ENCODE measurements around the gene SMARCA2.
A peak's percentile ranks its signal among the peaks of the same experiment; 100 is the strongest.

The SMARCA2 gene

DNA sequence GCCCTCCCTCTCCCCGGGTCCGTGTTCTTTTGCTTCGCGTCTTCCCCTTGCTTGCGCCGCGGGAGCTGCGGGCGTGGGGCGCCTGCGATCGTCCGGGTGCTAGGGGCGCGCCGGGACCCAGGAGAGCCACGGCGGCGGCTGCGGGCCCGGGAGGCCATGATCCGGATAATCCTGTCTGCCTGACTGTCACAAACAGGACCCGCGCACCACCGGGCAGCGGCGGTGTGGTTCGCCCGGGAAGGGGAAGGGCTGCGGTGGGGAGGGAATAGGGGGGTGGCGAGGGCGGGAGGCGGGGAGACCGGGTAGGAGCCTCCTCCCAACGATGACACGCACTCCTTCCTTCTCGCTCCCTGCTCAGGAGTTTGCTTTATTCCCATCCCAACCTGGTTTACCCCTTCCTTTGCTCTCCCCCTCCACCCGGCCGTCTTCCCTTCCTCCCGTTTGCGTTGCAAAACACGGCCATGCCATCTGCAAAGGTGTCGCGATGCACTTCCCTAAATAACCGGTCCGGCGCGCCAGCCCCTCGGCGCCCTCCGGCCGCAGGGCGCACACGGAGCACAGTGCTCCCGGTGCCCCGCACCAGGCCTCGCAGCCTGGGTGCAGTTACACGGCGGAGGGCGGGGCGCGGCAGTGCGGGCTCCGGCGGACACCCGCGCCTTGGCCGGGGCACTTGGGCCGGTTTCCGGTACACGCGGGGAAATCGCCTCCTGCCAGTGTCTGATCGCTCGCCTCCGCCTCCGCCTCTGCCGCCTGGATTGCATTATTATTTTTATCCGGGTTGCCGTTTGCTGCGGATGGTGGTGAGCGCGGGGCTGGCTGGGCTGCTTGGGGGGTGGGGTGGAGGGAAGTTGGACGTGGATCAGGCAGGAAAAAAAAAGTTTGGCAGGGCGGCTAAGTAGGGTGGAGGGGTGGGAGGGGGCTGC lies 1.5 kb downstream of the SMARCA2 start:
- peak; percentile 58 to 66 for DNase-seq

DNA sequence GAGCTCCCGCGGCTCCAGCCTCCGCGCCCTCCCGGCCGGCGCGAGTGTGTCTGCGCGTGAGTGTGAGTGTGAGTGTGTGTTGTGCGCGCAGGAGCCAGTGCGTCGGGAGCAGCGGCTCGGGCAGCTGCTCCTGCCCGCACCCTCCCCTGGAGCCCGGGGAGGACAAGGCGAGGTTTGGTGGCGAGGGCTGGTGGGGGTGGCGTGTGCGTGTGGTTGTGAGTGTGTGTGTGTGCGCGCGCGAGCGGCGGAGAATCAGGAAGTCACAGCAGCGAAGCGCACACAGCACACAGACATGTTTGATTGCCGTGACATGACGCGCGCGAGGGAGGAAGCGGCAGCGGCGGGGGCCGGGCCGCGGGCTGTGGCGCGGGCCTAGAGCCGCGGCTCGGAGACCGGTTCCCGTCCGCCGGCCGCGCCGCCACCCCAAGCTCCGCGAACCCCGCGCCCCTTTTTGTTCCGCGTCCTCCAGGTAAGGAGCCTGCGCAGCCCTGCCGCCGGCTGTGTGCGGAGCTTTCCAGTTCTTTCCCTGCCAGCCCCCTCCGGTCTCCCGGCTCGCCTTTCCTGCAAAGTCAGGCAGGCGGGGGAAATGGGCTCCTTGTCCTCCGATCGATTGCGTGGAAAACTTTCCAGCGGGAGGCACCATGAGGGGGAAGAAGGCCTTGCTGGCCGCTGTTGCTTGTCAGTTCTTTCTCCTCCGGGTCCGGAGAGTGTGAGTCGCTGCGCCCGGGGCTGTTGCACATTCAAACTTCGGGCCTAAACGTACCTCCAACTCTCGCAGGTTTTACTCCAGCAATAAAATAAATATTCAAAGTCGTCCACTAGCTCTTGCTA lies 2.4 kb downstream of the SMARCA2 start:
- DNase-seq: peak; percentile 85 to 90

DNA sequence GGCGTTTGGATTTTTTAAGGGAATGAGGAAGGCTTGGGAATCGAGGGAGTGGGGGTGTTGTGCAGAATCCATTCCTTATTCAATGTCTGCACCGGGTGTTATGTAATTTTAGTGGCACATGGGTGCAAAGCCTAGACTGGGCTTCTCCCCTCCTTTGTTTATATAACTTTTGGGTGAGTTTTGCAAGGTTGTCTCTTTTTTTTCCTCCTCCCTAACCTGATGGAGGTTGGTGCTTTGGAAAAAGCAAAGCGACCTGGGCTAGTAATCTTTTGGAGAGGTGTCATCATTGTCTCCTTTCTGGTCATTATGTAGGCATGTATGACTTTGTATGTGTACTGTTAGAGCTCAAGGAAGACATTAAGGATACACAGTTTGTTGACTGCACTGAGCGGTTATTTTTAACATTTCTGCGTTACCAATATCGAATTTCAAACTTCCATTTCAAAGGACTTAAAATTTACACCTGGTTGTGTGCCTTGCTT lies 3.1 kb downstream of the SMARCA2 start:
- DNase-seq: no peak

DNA sequence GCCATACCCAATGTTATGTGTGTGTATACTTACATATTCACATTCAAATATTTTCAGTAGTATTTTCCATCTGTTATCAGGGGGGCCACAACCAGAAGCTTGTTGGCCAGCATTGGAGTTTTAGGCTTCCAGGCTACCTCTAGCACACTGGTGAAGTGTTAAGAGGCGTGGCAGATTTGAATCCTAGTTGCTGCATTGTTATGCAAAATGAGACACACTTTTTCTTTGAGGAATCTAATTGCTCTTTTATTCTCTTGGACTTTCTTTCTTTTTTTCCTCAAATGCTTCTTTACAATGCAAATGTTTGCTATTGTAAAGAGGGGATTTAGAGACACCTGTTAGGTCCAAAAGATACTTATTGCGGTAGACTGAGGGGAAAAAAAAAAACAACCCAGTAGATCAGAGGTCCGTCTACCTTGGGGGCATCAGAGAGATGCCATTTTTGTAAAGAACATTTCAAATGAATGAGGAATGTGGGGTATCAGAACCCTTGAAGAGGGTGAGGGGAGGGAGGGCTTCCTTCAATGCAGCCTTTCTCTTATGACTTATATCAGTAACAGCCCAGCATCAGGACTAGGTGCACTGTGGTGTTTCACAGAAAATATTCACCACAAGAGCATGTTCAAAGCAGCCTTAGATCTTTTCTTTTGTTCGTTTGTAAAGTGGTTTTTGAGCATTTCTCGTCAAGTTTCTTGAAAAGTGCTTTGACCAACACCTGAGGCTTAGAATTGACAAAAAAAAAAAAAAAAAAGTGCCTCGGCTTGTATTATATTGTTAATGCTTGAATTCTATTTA lies 3.8 kb downstream of the SMARCA2 start:
- DNase-seq: peak; percentile 25 to 65

DNA sequence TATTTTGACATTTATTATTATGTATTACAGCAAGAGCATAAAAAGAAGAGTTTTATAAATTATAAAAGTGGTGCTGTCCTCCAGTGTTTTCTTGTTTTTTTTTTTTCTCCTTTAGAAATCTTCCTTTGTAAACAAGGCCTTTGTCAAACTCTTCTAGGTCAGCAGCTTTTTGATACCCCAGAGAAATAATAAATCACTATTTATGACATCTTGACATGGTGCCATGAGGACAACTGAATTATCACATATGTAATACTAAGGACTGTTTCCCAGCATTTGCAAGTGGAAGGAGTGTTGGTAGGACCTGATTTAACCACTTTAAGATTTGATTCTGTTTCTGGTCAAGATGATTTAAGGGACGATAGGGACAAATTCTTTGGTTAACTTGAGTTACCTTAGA lies 4.6 kb downstream of the SMARCA2 start:
- DNase-seq: no peak

DNA sequence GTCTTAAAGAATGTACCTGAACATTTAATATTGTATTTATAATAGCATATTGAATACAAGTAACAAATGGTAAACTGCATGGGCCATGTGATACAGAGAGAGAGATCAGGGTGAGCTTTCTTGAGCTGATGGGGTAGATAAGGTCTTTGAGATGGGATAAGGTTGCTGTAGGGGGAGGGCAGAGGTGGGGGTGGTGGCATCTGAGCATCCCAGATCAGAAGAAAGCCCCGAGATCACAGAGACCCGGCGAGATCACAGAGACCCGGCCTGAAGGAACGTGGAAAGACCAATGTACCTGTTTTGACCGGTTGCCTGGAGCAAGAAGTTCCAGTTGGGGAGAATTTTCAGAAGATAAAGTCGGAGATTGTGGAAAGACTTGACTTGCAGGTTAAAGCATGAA lies 6.6 kb downstream of the SMARCA2 start:
- DNase-seq: no peak

DNA sequence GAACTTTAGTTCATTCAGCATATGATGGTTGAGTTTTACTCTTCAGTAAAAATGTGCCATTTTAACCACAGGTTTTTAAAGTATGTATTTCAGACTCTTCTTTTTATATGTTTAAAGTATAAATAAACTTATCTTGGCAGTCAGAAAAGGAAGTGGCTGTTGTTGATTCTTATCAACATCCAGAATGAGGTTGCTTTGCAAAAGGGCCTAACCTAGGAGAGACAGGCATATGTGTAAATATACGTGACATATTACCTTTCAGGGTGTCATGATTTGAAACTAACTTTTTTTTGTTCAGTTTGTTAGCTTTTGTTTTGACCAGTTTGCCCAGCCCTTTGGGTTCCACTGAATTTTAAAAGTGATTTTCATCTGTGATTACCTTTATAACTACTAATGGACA lies 7.4 kb downstream of the SMARCA2 start:
- peak in 1 of 2 donors; percentile 62 for DNase-seq

DNA sequence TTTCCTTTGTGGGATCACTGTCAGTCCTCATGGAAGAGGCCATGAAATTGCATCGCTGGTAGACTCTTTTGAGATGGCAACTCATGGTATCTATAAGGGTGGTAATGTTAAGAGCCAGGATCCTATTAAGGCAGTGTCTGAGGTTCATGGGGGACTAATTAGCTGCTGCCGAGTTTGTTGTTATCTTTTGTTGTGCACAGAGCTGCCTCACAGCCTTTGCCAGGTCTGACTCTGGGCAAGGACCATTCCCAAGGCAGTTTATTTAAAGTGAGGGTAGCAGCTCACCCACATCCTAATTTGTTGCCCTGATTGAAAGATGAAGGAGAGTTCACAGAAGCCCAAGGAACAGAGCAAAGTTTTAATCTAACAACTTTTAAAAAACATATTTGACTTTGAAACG lies 7.9 kb downstream of the SMARCA2 start:
- DNase-seq: no peak

DNA sequence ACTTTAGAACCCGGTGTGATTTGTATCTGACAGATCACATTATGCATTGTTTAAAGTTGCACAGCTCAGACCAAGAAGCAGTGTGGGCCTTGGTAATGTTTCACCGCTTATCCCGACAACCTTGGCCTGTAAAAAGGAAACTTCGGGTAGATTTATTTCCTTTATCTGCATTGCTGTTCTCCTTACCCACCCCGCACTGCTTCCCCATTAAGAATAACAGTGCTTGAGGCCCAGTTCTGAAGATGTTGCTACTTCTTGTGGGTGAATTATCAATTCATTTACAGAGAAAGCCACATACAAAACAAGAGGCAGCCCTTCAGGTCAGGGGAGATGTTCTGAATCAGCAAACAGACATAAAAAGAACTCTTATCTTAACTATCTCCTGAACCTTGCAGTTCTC lies 8.4 kb downstream of the SMARCA2 start:
- no peak for DNase-seq

DNA sequence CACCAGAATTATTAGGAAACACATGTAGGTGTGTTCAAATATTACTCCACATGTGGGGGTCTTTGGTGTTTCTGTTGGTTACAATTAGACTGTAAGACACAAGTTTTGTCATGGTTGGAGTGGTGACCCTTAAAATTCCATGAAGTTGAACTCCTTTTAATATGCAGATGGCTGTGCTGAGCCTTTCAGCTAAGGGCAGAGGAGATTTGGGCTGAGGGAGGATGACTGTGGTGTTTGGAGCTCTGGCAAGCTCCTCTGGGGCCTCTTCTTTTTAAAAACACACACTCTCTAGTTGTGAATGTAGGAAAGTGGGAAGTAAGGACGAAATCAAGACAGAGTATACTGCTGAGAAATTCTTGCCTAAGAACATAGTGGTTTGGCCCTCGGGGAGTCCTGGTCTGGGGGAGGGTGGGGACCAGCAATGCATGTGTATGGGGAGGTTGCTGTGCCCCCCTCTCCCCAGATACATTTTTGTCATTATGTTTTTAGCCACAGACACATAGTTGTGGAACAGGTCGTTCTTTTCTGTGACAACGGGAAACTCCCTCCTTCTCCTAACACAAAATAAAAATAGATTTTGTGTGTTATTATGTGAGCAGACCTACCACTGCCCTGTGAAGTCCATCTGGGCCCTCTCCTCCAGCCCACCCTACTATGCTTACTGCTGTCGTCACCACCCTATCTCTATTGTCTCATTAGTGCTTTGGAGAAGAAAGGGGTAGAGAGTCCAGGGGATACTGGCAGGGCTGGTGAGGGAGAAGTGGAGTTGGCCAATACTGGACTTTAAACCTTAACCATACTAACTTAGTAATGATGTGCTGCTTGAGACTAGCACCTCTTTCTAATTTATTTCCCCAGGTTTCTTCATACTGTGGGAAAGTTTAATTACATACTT lies 10.0 kb downstream of the SMARCA2 start:
- DNase-seq: no peak

DNA sequence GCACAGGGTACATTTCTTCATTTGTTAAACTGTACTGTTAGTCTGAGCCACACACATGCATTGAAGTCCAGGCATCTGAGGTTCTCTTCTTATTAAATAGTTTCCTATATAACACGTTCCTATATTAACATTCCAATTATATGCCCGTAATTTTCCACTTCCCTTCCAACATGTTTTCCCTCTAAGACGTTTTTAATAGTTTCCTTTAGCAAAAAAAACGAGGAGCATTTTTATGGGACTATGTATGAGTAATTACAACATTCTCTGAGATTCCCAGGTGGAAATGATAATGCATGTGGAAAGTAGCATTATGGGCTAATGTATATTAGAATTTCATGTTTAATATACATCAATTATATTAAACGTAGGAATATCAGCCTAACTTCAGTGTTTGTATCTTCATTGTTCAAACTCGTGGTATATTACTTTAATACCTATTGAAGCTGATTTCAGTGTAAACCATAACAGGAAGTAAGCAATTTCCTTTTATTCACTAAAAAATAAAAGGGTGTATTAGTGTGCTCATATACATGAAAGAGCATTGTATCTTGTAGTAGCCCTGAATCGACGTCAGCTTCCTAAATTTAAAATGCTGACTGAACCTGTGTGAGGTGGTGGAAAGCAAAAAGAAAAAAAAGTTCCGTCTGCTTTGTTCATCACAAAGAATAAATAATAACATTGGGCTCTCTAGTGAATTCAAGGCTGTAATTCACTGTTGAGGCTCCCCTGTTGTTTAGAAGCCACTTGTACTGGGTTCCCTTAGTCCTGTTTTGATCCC lies 11.3 kb downstream of the SMARCA2 start:
- DNase-seq: peak in 1 of 2 donors; percentile 60

DNA sequence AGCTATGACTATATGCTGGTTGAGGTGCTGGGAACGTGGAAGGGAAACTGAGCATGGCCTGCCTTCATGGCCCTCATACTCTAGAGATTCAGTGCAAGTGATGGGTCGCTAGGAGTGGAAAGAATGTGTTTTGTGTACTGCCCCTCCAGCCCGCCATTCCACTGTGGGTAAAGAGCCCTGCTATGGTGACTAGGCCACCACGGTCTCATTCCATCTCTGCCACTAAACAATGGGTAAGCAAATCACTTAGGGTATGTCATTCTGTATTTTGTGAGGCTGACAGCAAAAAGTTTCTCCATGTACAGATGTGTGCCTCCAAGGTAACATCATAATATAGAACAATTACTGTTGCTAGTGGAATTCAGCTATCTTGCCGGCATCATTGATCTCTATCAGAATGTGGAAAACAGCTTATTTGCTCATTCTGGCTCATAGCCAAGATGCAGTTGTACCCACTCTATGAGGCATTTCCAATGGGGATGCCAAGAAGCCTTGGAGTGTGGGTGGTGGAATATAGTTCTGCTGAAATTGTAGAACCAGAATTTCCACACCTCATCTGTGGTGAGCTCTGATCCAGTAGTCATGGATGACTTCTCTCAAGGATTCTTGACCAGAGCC lies 12.5 kb downstream of the SMARCA2 start:
- no peak for DNase-seq

DNA sequence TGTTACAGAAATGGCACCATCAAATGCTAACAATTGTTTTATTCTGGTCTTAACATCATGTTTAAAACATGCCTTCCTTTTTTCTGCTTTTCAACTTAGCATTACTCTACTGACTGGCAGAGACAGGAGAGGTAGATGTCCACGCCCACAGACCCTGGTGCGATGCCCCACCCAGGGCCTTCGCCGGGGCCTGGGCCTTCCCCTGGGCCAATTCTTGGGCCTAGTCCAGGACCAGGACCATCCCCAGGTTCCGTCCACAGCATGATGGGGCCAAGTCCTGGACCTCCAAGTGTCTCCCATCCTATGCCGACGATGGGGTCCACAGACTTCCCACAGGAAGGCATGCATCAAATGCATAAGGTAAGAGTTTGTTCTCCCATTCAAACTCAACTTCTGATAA lies 13.7 kb downstream of the SMARCA2 start:
- DNase-seq: no peak

DNA sequence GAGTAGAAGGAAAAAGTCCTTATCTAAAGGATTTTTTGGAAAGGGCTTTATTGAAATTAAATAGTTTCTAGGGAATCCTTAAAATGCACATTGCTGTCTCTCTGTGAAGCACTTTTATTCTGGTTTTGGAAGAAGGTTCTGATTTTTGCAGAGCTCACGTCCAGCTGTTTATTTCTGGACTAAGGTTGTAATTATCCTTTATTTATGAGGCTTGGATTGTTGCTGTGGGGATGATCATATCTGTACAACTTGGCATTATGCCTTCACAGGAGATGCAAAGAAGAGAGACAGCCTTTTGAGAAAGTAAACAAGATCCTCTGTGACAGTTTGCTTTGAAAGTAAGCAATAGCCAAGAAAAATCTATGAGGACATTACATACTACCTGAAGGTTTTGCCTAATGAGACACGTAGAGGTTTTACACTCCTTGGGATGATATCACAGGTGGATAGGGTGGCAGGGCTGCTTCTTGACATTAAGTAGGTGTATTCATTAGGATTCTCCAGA lies 14.6 kb downstream of the SMARCA2 start:
- DNase-seq: no peak

DNA sequence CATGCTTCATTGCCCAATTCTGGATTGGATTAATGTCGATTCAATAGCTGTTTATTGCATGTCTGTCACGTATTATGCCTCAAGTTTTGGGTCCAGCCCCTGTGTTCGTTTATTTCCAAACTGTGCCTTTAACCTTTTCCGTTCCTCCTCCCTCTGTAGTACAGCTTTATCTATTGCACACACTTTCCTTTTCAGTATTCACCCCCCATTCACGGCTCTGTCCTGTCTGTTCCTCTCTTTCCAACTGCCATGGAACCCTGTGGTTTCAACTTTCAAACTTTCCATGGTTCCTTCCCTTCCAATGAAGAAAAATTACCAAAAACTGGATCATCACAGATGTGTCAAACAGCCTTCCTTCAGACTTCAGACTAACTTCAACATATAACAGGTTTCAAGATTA lies 17.1 kb downstream of the SMARCA2 start:
- no peak for DNase-seq

DNA sequence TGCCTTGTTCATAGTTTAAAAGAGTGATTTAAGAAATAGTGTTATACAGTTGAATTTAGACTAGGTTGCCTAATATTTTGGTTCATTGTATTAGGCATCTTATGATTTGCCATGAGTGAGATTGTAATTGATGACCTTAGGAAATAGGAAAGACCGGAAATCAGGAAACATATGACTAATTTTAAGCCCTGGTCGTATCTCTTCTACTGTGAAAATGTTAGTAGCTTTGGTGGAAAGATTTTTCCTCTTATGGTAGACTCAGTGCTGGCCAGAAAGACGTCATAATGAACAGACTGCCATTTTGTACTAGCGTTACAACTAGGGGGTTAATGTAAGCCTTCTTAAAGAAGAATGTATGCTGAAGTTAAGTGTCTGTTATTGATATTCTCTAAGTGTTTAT lies 21.7 kb downstream of the SMARCA2 start:
- DNase-seq: no peak

DNA sequence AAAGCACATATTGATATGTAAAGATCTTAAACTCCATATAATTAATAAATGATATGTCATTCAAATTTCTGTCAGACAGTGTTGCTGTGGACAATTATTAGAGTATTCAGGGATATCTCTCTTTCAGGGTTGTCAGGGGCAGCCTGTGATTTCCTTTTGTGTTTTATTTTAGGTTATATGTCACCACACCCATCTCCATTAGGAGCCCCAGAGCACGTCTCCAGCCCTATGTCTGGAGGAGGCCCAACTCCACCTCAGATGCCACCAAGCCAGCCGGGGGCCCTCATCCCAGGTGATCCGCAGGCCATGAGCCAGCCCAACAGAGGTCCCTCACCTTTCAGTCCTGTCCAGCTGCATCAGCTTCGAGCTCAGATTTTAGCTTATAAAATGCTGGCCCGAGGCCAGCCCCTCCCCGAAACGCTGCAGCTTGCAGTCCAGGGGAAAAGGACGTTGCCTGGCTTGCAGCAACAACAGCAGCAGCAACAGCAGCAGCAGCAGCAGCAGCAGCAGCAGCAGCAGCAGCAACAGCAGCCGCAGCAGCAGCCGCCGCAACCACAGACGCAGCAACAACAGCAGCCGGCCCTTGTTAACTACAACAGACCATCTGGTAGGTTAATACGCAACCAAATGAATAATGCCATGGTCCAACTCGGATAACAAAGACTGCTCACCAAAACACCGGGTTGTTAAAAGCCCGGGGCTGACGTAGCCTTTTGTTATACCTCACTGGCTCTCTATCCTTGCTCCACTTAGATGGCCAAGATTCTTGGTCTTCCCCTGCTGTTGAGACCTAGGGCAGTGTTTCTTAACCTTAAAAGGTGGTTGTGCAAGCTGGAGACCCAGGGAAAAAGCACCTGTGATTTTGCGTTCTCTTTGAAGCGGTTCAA lies 24.4 kb downstream of the SMARCA2 start:
- no peak for DNase-seq

DNA sequence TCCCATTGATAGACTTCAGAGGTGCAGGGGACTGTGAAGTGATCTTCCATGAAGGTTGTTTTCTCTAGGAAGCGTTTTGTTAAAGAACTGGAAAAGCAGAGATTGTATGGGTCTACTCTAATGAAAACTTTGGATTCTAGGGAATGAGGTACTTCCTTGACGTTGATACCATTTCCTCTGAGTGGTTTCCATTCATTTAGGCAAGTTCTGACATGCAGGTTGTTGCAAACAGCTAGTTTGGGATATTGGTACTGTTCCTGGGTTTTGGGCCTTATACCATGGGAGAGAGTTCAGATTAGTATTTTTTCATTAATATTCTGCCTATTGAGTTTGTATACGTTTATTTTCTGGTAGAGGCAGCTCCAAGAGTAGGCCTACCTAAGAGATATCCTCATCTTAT lies 25.7 kb downstream of the SMARCA2 start:
- no peak for DNase-seq

DNA sequence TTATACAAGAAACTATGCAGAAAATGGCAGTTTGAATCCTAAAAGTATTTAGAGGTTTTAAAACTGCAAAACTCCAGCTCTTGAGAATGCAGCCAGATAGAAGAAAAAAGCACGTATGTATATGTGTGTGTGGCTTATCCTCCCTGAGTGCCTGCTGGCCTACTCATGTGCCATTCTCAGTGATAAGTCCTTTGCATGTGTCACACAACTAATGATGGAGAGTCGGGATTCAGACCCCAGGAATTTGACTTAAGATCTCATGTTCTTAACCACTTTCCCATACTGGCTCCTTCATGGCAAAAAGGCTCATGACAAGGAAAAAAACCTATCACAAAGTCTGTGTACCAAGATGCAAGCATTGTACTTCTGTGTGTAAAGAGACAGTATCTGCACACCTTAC lies 26.6 kb downstream of the SMARCA2 start:
- DNase-seq: no peak

Measured in CD4-positive, alpha-beta T cell treated with Interleukin-1 beta for 1 hour (primary cell).